GM18499 (cell line): Measurements from ENCODE around the gene RPL22L1.
"Not testable (repeated sequence)": the region's sequence is repeated elsewhere in the genome, so short reads cannot be mapped to it uniquely, and the experiment has no call there.

Experiments used
- ATAC-seq: cut with Tn5 transposase; IDR thresholded peaks from one replicate; pipeline ENCODE4 v1.9.1; 2021; ENCODE audit warnings: moderate number of reproducible peaks; ENCODE audit not compliant: insufficient read depth, unreplicated experiment

RPL22L1 gene

GRCh38 chr3:170836491-170836890 lies 33.5 kb downstream of the RPL22L1 start:
- no peak for ATAC-seq

GRCh38 chr3:170835336-170835735 lies 34.7 kb downstream of the RPL22L1 start:
- no peak for ATAC-seq

- ATAC-seq = no peak
These were observed 39.4 kb downstream of the RPL22L1 start for GRCh38 chr3:170830580-170830979.

- ATAC-seq = no peak
These were observed 40.3 kb downstream of the RPL22L1 start for GRCh38 chr3:170829546-170830272.

GRCh38 chr3:170826047-170826446 lies 43.9 kb downstream of the RPL22L1 start:
- ATAC-seq = no peak

- ATAC-seq = not testable (repeated sequence)
These were observed 46.4 kb downstream of the RPL22L1 start for GRCh38 chr3:170823562-170823961.

GRCh38 chr3:170818325-170818724 lies 51.7 kb downstream of the RPL22L1 start:
- ATAC-seq = not testable (repeated sequence)

GRCh38 chr3:170817471-170817870 lies 52.5 kb downstream of the RPL22L1 start:
- not testable (repeated sequence) for ATAC-seq

GRCh38 chr3:170816841-170817240 lies 53.2 kb downstream of the RPL22L1 start:
- no peak for ATAC-seq

- no peak for ATAC-seq
These were observed 53.7 kb downstream of the RPL22L1 start for GRCh38 chr3:170816341-170816740.

- no peak for ATAC-seq
These were observed 54.1 kb downstream of the RPL22L1 start for GRCh38 chr3:170815936-170816335.

- no peak for ATAC-seq
These were observed 54.7 kb downstream of the RPL22L1 start for GRCh38 chr3:170815340-170815739.
